Prostate gland (tissue), 2 donors: ENCODE measurements around the gene ASS1.

Experiments used
- CTCF ChIP-seq, 4 experiments: fragments of 200-600 bp in 2 of 4; fragments of 450-650 bp in 2 of 4; sonication (generic) in 2 of 4; IDR thresholded peaks; 1 replicate in 3 of 4; 2 replicates in 1 of 4; pipeline ENCODE4 v1.5.1; 2016 to 2019; ENCODE audit warnings: antibody characterized with exemption in 4 of 4, mild to moderate bottlenecking in 2 of 4, moderate library complexity in 2 of 4
- POLR2AphosphoS5 ChIP-seq: sonication (generic); formaldehyde crosslinking; IDR thresholded peaks from one replicate; pipeline ENCODE4 v1.6.1; 2017; ENCODE audit warnings: antibody characterized with exemption

DNA sequence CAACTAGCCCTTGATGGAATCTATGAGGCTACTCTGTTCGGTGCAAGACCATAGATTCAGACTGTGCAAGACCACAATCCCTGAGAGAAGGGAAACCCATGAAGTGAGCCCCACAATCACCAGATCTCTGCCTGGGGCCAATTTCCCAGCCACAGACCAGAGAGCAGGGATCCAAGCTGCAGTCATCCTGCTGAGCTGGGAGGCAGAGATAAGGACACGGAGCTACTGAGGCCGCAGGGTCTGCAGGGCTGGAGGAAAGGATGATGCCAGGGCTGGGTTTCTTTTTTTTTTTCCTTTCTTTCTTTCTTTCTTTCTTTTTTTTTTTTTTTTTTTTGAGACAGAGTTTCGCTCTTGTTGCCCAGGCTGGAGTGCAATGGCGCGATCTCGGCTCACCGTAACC, 86.9 kb downstream of the ASS1 start:
- TF ChIP-seq CTCF (IDR thresholded peaks at IDR 0.05) (no peak), POLR2AphosphoS5 (no peak)
